Type B pancreatic cell (in vitro differentiated cells): ENCODE measurements around the gene ZNF311. TPM values are rescaled to one million over a fixed set of nuclear protein-coding genes. Genes with fewer than 3 reads are reported as not detected.
"Not testable (repeated sequence)": the region's sequence is repeated elsewhere in the genome, so short reads cannot be mapped to it uniquely, and the experiment has no call there.

Experiments
- DNase-seq: peaks from one replicate; pipeline ENCODE4 v3.0.0; 2021; ENCODE audit warnings: mixed read lengths; ENCODE audit not compliant: unreplicated experiment; ENCODE audit errors: extremely low spot score
- H3K27ac Mint-ChIP-seq: 2 replicates; pipeline ENCODE4 v1.8.0; 2021; ENCODE audit warnings: mild to moderate bottlenecking, mixed read lengths
- H3K27me3 Mint-ChIP-seq: 2 replicates; pipeline ENCODE4 v1.8.0; 2021; ENCODE audit warnings: mixed read lengths
- H3K36me3 Mint-ChIP-seq: 2 replicates; pipeline ENCODE4 v1.8.0; 2021; ENCODE audit warnings: mixed read lengths
- H3K4me1 Mint-ChIP-seq: one replicate; pipeline ENCODE4 v1.8.0; 2021; ENCODE audit warnings: mixed read lengths; ENCODE audit not compliant: unreplicated experiment
- H3K4me3 Mint-ChIP-seq: 2 replicates; pipeline ENCODE4 v1.8.0; 2021; ENCODE audit warnings: mild to moderate bottlenecking, mixed read lengths
- H3K9me3 Mint-ChIP-seq: 2 replicates; pipeline ENCODE4 v1.8.0; 2021; ENCODE audit warnings: mixed read lengths
- CTCF ChIP-seq: fragments of 200-600 bp; sonication (generic); conservative IDR thresholded peaks from 2 replicates; pipeline ENCODE4 v1.5.0; 2021; ENCODE audit warnings: antibody characterized with exemption, mild to moderate bottlenecking
- total RNA-seq: library from RNA; stranded (reverse); gene quantifications from 2 replicates; pipeline ENCODE4 v1.2.1, GENCODE V29; 2021; ENCODE audit warnings: low replicate concordance

ZNF311 gene
- total RNA-seq, 1 donor from 2014 or later, result 0.68 TPM

- Mint-ChIP-seq H3K27ac (peak overlapping the region; percentile 34), H3K9me3 (no peaks in the 10 kb centered on the region), H3K36me3 (peaks cover 5% of the 10 kb centered on the region), H3K4me1 (peaks cover 38% of the 10 kb centered on the region), H3K27me3 (peaks cover 12% of the 10 kb centered on the region), H3K4me3 (peak overlapping the region; percentile 56)
- TF ChIP-seq CTCF, result no peak
- DNase-seq, result no peak
Observed at GRCh38 chr6:28978959-28979561, 26.1 kb downstream of the ZNF311 start.

- Mint-ChIP-seq H3K27me3 (peaks cover 12% of the 10 kb centered on the region), H3K9me3 (no peaks in the 10 kb centered on the region), H3K4me1 (peaks cover 34% of the 10 kb centered on the region), H3K27ac (peak overlapping the region; percentile 87), H3K36me3 (peaks cover 5% of the 10 kb centered on the region), H3K4me3 (peak overlapping the region; percentile 83)
- TF ChIP-seq CTCF, result no peak
- no peak for DNase-seq
Observed at GRCh38 chr6:28978133-28978491, 27.0 kb downstream of the ZNF311 start.

- H3K9me3 Mint-ChIP-seq, result no peaks in the 10 kb centered on the region
- peaks cover 5% of the 10 kb centered on the region for H3K36me3 Mint-ChIP-seq
- peaks cover 29% of the 10 kb centered on the region for H3K4me1 Mint-ChIP-seq
- no peak for TF ChIP-seq CTCF
- peaks cover 12% of the 10 kb centered on the region for H3K27me3 Mint-ChIP-seq
- DNase-seq, result no peak
- H3K27ac Mint-ChIP-seq, result peak overlapping the region; percentile 87
- H3K4me3 Mint-ChIP-seq, result peak overlapping the region; percentile 83
Observed at GRCh38 chr6:28977341-28978132, 27.6 kb downstream of the ZNF311 start.

GRCh38 chr6:28976677-28977076 lies 28.4 kb downstream of the ZNF311 start:
- H3K4me3 Mint-ChIP-seq, result peak overlapping the region; percentile 82
- peaks cover 7% of the 10 kb centered on the region for H3K27me3 Mint-ChIP-seq
- H3K9me3 Mint-ChIP-seq, result no peaks in the 10 kb centered on the region
- no peak for TF ChIP-seq CTCF
- DNase-seq, result no peak
- H3K27ac Mint-ChIP-seq, result no peak overlapping the region
- H3K4me1 Mint-ChIP-seq, result peaks cover 23% of the 10 kb centered on the region
- peaks cover under 1% of the 10 kb centered on the region for H3K36me3 Mint-ChIP-seq

- H3K9me3 Mint-ChIP-seq, result no peaks in the 10 kb centered on the region
- no peak for TF ChIP-seq CTCF
Observed at GRCh38 chr6:28974505-28974904, 30.6 kb downstream of the ZNF311 start.

GRCh38 chr6:28970056-28970455 lies 35.1 kb downstream of the ZNF311 start:
- H3K27ac Mint-ChIP-seq, DNase-seq, H3K36me3 Mint-ChIP-seq, H3K4me1 Mint-ChIP-seq, H3K27me3 Mint-ChIP-seq, H3K4me3 Mint-ChIP-seq: not testable (repeated sequence)
- H3K9me3 Mint-ChIP-seq, result peaks cover 18% of the 10 kb centered on the region

More at GRCh38 chr6:28974505-28974904, 30.6 kb downstream of the ZNF311 start:
- H3K27ac Mint-ChIP-seq, result no peak overlapping the region
- no peak for DNase-seq
- no peak overlapping the region for H3K4me3 Mint-ChIP-seq
- H3K27me3 Mint-ChIP-seq, result peaks cover 3% of the 10 kb centered on the region
- H3K36me3 Mint-ChIP-seq, result no peaks in the 10 kb centered on the region
- H3K4me1 Mint-ChIP-seq, result peaks cover 12% of the 10 kb centered on the region
